Chondrocyte (in vitro differentiated cells): ENCODE data around the gene PSTPIP1. TPM values are rescaled to one million over a fixed set of nuclear protein-coding genes. Genes with fewer than 3 reads are reported as not detected.

ENCODE experiments used
- DNase-seq: peaks from one replicate; pipeline ENCODE4 v3.0.0; 2021; ENCODE audit warnings: mixed read lengths, low spot score
- H3K27ac Mint-ChIP-seq: one replicate; pipeline ENCODE4 v1.8.0; 2021; ENCODE audit warnings: mild to moderate bottlenecking, moderate library complexity, mixed read lengths; ENCODE audit not compliant: unreplicated experiment
- H3K27me3 Mint-ChIP-seq: 2 replicates; pipeline ENCODE4 v1.8.0; 2021; ENCODE audit warnings: low read depth, mixed read lengths
- H3K36me3 Mint-ChIP-seq: 2 replicates; pipeline ENCODE4 v1.8.0; 2021; ENCODE audit warnings: low read depth, mixed read lengths
- H3K4me1 Mint-ChIP-seq: 2 replicates; pipeline ENCODE4 v1.8.0; 2021; ENCODE audit warnings: low read depth, mild to moderate bottlenecking, mixed read lengths
- H3K4me3 Mint-ChIP-seq: one replicate; pipeline ENCODE4 v1.8.0; 2021; ENCODE audit warnings: mild to moderate bottlenecking, moderate library complexity, mixed read lengths; ENCODE audit not compliant: unreplicated experiment
- H3K9me3 Mint-ChIP-seq: 2 replicates; pipeline ENCODE4 v1.8.0; 2021; ENCODE audit warnings: low read depth, mixed read lengths
- CTCF ChIP-seq: fragments of 200-600 bp; sonication (generic); IDR thresholded peaks from 2 replicates; pipeline ENCODE4 v1.5.0; 2021; ENCODE audit warnings: antibody characterized with exemption, mild to moderate bottlenecking, moderate library complexity
- total RNA-seq: library from RNA; stranded (reverse); gene quantifications from 3 replicates; pipeline ENCODE4 v1.2.1, GENCODE V29; 2021

PSTPIP1 gene
- total RNA-seq, 1 donor from 2014 or later = not detected

DNA sequence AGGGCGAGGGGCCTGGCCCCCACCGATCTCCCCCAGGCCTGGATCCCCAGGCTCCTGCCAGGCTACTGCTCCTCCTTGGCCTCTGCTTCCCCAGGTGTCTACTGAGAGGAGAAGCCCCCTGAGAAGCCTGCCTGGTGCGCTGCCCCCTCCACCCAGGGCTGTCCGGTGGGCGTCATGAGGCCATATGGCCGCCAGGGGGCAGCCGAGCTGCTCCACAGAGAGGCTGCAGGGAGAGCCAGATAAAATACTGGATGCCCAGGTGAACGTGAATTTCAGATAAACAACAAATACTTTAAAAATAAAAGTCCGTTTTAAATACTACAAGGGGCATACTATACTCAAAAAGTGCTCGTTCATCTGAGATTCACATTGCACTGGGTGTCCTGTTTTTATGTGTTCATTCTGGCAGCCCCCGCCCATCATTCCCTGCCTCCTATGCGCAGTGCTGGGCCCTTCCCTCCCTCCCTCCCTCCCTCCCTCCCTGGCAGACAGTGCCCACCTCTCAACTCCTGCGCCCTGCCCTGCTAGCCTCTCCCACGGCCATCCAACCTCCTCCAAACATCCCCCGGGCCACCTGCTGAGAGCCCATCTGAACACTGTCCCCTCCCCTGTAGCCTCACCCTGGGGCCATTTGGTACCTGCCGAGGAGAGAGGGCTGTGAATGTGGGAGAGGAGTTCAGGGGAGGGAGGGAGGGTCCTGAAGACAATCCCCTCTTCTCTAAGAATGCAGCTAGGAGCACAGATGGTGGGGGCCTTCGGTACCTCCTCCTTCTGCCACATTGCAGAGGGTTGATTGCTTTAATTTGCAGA is 29.6 kb downstream of the PSTPIP1 start:
- peak; percentile 59 for DNase-seq
- Mint-ChIP-seq H3K9me3 (no peaks in the 10 kb centered on the region), H3K36me3 (no peaks in the 10 kb centered on the region), H3K27me3 (no peaks in the 10 kb centered on the region), H3K4me3 (no peak overlapping the region), H3K4me1 (peaks cover 18% of the 10 kb centered on the region), H3K27ac (no peak overlapping the region)
- peak; percentile 98 for TF ChIP-seq CTCF

DNA sequence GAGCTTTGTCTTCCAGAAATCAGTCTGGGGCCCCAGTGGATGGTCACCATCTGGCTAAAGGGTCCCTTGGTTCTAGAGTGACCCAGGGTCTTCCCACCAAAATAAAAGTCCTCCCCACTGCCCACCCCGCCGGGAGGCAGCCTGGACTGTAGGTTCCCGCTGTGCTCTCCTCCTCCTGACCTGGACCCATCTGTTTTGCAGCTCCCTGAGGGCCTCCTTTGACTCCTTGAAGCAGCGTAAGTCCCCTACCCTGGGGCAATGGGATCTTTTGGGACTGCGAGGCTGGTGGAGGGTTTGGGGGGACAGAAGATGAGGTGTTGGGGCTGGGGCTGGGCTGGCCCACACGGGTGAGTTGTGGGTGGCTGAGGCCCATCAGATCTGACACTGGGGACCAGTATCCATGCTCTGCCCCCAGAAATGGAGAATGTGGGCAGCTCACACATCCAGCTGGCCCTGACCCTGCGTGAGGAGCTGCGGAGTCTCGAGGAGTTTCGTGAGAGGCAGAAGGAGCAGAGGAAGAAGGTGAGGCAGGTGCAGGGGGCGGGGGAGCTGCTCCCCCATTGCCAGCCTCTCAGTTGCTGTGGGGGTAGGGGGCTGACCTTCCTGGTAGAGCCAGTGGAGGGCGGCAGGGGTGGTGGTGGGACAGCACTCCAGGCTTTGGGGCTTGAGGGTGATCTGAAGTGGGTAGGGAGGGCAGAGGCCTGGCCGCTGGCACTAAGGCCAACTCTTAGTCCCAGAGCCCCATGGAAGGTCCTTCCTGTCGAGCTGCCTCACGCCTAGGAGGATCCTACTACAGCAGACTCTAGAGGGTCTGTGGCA is 30.4 kb downstream of the PSTPIP1 start:
- no peaks in the 10 kb centered on the region for H3K9me3 Mint-ChIP-seq
- H3K27me3 Mint-ChIP-seq = no peaks in the 10 kb centered on the region
- no peak overlapping the region for H3K4me3 Mint-ChIP-seq
- DNase-seq = peak; percentile 60
- H3K4me1 Mint-ChIP-seq = peaks cover 17% of the 10 kb centered on the region
- no peaks in the 10 kb centered on the region for H3K36me3 Mint-ChIP-seq
- TF ChIP-seq CTCF = no peak
- H3K27ac Mint-ChIP-seq = no peak overlapping the region

- Mint-ChIP-seq H3K36me3 (no peaks in the 10 kb centered on the region), H3K4me3 (no peak overlapping the region), H3K4me1 (peaks cover 17% of the 10 kb centered on the region), H3K27me3 (no peaks in the 10 kb centered on the region), H3K27ac (no peak overlapping the region), H3K9me3 (no peaks in the 10 kb centered on the region)
- no peak for TF ChIP-seq CTCF
- peak; percentile 51 for DNase-seq
These were observed 31.1 kb downstream of the PSTPIP1 start for GRCh38 chr15:77025941-77026411.

DNA sequence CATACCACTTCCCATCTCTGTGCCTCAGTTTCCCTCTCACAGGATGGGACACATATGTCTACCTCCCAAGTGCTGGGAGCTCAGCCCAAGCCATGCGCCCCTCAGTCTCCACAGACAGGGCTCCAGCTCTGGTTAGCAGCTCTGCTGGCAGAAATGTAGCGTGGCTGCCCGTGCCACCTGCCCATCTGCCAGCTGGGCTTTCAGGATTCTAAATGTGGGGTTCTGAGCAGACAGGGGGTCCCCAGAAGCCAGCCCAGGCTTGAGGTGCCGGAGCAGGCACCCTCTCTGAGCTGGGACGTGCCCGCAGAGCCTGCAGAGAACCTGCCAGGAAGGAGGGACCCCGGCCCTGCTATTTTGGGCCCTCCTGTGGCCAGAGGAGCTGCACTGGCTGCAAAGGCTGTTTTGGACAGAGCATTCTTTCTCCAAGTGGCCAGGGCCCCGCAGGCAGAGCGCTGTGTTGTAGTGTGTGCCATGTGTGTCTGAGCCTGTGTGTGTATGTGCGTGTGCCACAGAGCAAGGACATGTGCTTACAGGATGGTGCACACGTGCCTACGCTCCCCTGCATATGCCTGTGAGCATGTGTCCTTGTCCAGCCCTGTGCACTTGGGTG is 31.7 kb downstream of the PSTPIP1 start:
- Mint-ChIP-seq H3K27me3 (no peaks in the 10 kb centered on the region), H3K4me3 (no peak overlapping the region)

More for the DNA sequence above, 31.7 kb downstream of the PSTPIP1 start:
- H3K4me1 Mint-ChIP-seq = peaks cover 15% of the 10 kb centered on the region
- no peak overlapping the region for H3K27ac Mint-ChIP-seq
- no peaks in the 10 kb centered on the region for H3K36me3 Mint-ChIP-seq
- no peak for TF ChIP-seq CTCF
- DNase-seq = peak; percentile 72
- H3K9me3 Mint-ChIP-seq = no peaks in the 10 kb centered on the region
